ENCODE measurements around the gene TMEM63B. TPM values are rescaled to one million over a fixed set of nuclear protein-coding genes. Genes with fewer than 3 reads are reported as not detected.
"Not testable (repeated sequence)": the region's sequence is repeated elsewhere in the genome, so short reads cannot be mapped to it uniquely, and the experiment has no call there.

TMEM63B gene
- total RNA-seq, 1 donor from 2014 or later, result 14.0 TPM

DNA sequence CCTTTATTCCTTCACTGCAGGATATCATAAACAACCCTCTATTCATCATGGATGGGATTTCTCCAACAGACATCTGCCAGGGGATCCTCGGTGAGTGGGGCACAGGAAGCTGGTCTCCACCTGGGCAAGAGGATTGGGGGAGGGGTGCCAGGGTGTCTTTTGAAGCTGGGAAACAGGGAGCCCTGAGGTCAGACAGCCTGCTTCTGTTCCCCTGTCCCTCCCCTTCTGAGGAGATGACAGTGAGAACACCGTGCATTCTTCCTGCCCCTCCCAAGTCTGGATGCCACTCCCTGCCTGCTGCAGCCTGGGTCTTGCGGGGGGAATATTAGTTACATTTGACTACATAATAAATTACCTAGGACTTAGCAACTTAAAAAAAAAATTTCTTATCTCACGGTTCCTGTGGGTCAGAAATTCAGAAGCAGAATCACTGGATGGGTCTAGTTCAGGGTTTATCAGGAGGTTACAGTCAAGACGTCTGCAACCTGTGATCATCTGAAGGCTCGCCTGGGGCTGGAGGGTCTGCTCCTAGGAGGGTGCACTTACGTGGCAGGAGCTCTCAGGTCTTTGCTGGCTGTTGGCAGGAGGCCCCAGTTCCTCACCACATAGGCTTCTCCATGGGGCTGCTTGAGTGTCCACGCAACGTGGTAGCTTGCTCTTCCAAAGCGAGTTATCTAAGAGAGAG, 42.7 kb downstream of the TMEM63B start:
- no peak for DNase-seq (ENCODE audit: low read depth, low spot score)

GRCh38 chr6:44171899-44172546, 44.7 kb downstream of the TMEM63B start:
- no peak for DNase-seq (ENCODE audit: low read depth, low spot score)

DNA sequence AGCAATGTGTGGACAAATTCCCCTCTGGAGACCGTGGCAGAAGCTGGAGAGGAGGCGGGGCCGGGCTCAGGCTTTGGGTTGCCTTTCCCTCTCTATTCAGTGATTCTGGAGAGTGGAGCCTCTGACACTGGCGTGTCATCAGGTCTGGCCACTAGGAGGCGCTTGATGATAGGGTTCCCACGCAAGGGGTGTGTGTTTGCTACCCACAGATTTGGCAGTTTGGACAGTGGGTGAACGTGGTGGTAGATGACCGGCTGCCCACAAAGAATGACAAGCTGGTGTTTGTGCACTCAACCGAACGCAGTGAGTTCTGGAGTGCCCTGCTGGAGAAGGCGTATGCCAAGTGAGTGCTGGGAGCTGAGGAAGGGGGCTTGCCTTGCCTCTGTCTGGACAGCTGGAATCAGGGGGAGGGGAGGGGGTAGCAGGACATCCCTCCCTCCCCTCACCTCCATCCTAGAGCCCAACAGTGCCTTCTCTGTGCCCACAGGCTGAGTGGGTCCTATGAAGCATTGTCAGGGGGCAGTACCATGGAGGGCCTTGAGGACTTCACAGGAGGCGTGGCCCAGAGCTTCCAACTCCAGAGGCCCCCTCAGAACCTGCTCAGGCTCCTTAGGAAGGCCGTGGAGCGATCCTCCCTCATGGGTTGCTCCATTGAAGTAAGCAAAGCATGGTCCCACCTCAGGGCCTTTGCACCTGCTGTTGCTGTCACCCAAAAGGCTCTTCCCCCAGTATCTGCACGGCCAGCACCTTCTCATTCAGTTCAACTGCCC, 45.6 kb downstream of the TMEM63B start:
- peak; percentile 45 for DNase-seq (ENCODE audit: low read depth, low spot score)

- no peak for DNase-seq (ENCODE audit: low read depth, low spot score)
These were observed 48.9 kb downstream of the TMEM63B start for GRCh38 chr6:44176130-44176761.

DNA sequence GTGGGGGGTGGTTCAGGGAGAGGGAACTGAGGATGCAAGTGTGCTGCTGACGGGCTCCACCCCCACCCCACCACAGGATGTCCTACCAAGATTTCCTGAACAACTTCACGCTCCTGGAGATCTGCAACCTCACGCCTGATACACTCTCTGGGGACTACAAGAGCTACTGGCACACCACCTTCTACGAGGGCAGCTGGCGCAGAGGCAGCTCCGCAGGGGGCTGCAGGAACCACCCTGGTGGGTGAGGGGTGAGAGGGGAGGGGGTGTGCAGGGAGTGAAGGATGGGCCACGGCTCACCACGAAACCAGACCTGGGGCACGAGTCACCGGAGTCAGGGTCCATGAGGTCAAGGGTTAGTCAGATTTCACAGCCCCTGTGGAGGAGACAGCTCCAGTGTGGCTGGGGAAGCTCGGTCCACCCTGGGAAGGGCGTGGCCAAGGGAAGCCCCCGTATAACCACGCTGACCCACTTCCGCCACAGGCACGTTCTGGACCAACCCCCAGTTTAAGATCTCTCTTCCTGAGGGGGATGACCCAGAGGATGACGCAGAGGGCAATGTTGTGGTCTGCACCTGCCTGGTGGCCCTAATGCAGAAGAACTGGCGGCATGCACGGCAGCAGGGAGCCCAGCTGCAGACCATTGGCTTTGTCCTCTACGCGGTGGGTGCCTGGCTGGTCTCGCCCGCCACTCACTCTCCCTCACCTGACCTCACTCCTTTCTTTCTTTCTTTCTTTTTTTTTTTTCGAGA, 49.6 kb downstream of the TMEM63B start:
- DNase-seq (ENCODE audit: low read depth, low spot score), result no peak

GRCh38 chr6:44177691-44178423, 50.5 kb downstream of the TMEM63B start:
- DNase-seq (ENCODE audit: low read depth, low spot score), result peak; percentile 97

- no peak for DNase-seq (ENCODE audit: low read depth, low spot score)
These were observed 51.2 kb downstream of the TMEM63B start for GRCh38 chr6:44178424-44179071.

- no peak for DNase-seq (ENCODE audit: low read depth, low spot score)
These were observed 51.8 kb downstream of the TMEM63B start for GRCh38 chr6:44179072-44179536.

- DNase-seq (ENCODE audit: low read depth, low spot score), result no peak
These were observed 52.3 kb downstream of the TMEM63B start for GRCh38 chr6:44179648-44180047.

- DNase-seq (ENCODE audit: low read depth, low spot score), result no peak
These were observed 53.1 kb downstream of the TMEM63B start for GRCh38 chr6:44180406-44180805.

- no peak for DNase-seq (ENCODE audit: low read depth, low spot score)
These were observed 53.5 kb downstream of the TMEM63B start for GRCh38 chr6:44180886-44181285.

DNA sequence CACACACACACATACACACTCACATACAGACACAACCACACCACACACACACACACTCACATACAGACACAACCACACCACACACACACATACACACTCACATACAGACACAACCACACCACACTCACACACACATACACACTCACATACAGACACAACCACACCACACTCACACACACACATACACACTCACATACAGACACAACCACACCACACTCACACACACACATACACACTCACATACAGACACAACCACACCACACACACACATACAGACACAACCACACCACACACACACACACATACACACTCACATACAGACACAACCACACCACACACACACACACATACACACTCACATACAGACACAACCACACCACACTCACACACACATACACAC, 54.4 kb downstream of the TMEM63B start:
- DNase-seq (ENCODE audit: low read depth, low spot score), result not testable (repeated sequence)

DNA sequence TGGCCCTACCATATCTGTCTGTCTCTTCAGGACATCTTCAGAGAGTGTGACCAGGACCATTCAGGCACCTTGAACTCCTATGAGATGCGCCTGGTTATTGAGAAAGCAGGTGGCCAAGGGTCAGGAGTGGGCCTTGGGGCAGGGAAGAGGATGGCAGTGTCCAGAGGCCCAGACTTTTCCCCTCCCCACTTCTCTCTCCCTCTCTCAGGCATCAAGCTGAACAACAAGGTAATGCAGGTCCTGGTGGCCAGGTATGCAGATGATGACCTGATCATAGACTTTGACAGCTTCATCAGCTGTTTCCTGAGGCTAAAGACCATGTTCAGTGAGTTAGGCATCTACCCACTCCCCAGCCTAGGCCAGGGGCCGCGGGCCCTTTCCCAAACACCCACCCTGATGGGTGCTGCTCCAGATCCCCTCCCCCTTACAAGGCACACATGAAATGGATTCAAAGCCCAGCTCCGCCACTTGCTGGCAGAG, 55.6 kb downstream of the TMEM63B start:
- DNase-seq (ENCODE audit: low read depth, low spot score), result no peak

GRCh38 chr6:44183783-44184182, 56.4 kb downstream of the TMEM63B start:
- DNase-seq (ENCODE audit: low read depth, low spot score), result no peak

GRCh38 chr6:44185356-44185755, 58.0 kb downstream of the TMEM63B start:
- not testable (repeated sequence) for DNase-seq (ENCODE audit: low read depth, low spot score)

- no peak for DNase-seq (ENCODE audit: low read depth, low spot score)
These were observed 58.7 kb downstream of the TMEM63B start for GRCh38 chr6:44185953-44186634.

- DNase-seq (ENCODE audit: low read depth, low spot score), result no peak
These were observed 59.3 kb downstream of the TMEM63B start for GRCh38 chr6:44186635-44187025.

GRCh38 chr6:44188819-44189218, 61.5 kb downstream of the TMEM63B start:
- DNase-seq (ENCODE audit: low read depth, low spot score), result no peak

DNA sequence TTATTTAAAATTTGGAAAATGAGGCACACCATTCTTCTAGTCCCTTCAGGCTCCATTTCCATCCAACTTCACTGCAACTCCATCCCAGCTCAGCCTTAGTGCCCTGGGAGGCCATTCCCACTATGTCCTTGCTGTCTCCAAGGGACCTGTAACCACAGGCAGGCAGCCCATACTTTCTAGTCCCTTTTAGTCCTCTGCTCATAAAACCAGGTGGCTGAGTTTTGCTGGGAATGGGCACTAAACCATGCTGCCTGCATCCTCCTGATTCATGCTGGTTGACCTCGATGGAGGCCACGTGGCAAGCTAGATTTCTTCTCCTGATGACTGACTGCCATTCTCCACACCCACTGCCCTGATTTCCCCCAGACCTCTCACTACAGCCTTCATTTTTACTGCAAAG, 61.9 kb downstream of the TMEM63B start:
- DNase-seq (ENCODE audit: low read depth, low spot score), result no peak

Measured in pulmonary artery endothelial cell (primary cell).